ENCODE data around the gene IGFBP4. TPM values are rescaled to one million over a fixed set of nuclear protein-coding genes. Genes with fewer than 3 reads are reported as not detected.
"Not testable (repeated sequence)": the region's sequence is repeated elsewhere in the genome, so short reads cannot be mapped to it uniquely, and the experiment has no call there.

IGFBP4 gene
- total and polyA plus RNA-seq, 10 of the 15 experiments (the other 5 are each of a cell fraction or from before 2014, with no cell fraction given), result 2.4 to 22.3 (median 6.6) TPM

GRCh38 chr17:40412880-40413279 lies 30.4 kb upstream of the IGFBP4 start:
- peaks cover 30% of the 10 kb centered on the region for H3K79me2 ChIP-seq (ENCODE audit: control insufficient read depth, insufficient read depth, low read length)
- CTCF ChIA-PET, result interaction anchor here (0.9 to 5.5 kb wide), 17 partner anchors 10 to 300 kb away, joined by 3 to 30 read pairs (median 4); partner anchors contain the start of gene RARA
- POLR2A ChIA-PET, result interaction anchor here (0.8 kb wide), 1 partner anchor 12 kb away, joined by 4 read pairs; no protein-coding TSS in a partner anchor
- BruUV-seq (replicated peaks), result no TSS peak
- no peaks in the 10 kb centered on the region for H3K9me3 ChIP-seq (replicated peaks; ENCODE audit: control insufficient read depth, insufficient read depth, low read length)
- DNase-seq (ENCODE audit: low read depth, low spot score) (no peak), FAIRE-seq (no peak), ATAC-seq (no peak)
- no peak overlapping the region for H2AFZ ChIP-seq (ENCODE audit: control insufficient read depth, low read depth, low read length)
- in situ Hi-C loops (cut with MboI), result no loop called here
- no peak overlapping the region for H3K4me3 ChIP-seq
- H3K27ac ChIP-seq (ENCODE audit: control insufficient read depth, insufficient read depth), result no peak overlapping the region
- no peak overlapping the region for H3K4me2 ChIP-seq (ENCODE audit: control insufficient read depth, insufficient read depth)
- no peaks in the 10 kb centered on the region for H4K20me1 ChIP-seq (ENCODE audit: control insufficient read depth, insufficient read depth)
- RAD21 ChIA-PET (ENCODE audit: unreplicated experiment), result interaction anchor here (1.1 to 1.3 kb wide), 2 partner anchors 31 to 52 kb away, joined by 3 to 5 read pairs; no protein-coding TSS in a partner anchor
- SMC1A ChIA-PET (ENCODE audit: uncharacterized antibody, unreplicated experiment), result interaction anchor here (1.0 to 10.1 kb wide), 8 partner anchors 10 to 126 kb away, joined by 3 to 106 read pairs (median 8); no protein-coding TSS in a partner anchor
- intact Hi-C loops (cut with micrococcal nuclease; ENCODE audit: unreplicated experiment), result loop anchor here (10.0 kb wide), 1 partner anchor 98 kb away; no protein-coding TSS in a partner anchor
- peaks cover 3 to 19% of the 10 kb centered on the region in 2 experiments for H3K36me3 ChIP-seq (ENCODE audit: control insufficient read depth in 2 of 2, insufficient read depth in 2 of 2, low read length in 1 of 2)
- TF ChIP-seq, protein P1, sequence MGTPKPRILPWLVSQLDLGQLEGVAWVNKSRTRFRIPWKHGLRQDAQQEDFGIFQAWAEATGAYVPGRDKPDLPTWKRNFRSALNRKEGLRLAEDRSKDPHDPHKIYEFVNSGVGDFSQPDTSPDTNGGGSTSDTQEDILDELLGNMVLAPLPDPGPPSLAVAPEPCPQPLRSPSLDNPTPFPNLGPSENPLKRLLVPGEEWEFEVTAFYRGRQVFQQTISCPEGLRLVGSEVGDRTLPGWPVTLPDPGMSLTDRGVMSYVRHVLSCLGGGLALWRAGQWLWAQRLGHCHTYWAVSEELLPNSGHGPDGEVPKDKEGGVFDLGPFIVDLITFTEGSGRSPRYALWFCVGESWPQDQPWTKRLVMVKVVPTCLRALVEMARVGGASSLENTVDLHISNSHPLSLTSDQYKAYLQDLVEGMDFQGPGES (IDR thresholded peaks at IDR 0.05), result no peak
- TF ChIP-seq MXI1 (IDR thresholded peaks at IDR 0.05; ENCODE audit: low read depth, low read length), result no peak
- no peak for TF ChIP-seq HCFC1 (IDR thresholded peaks at IDR 0.05; ENCODE audit: low read length)
- no peaks in the 10 kb centered on the region; the same call in 1 of the 2 replicates for H3K4me1 ChIP-seq (ENCODE audit: control insufficient read depth, insufficient read depth, low read length)
- no peak overlapping the region for H3K9ac ChIP-seq (ENCODE audit: control insufficient read depth, insufficient read depth, low read length)
- no peaks in the 10 kb centered on the region for H3K27me3 ChIP-seq (replicated peaks in 1 of 2; ENCODE audit: control insufficient read depth in 2 of 2, insufficient read depth in 2 of 2, low read length in 1 of 2)

GRCh38 chr17:40414312-40414711 lies 28.9 kb upstream of the IGFBP4 start:
- ChIA-PET CTCF (interaction anchor here (0.5 to 5.5 kb wide), 19 partner anchors 11 to 632 kb away, joined by 3 to 86 read pairs (median 5); partner anchors contain the start of gene RARA), SMC1A (ENCODE audit: uncharacterized antibody, unreplicated experiment) (interaction anchor here (3.4 to 10.1 kb wide), 4 partner anchors 9 to 119 kb away, joined by 12 to 106 read pairs (median 36); no protein-coding TSS in a partner anchor), RAD21 (ENCODE audit: unreplicated experiment) (interaction anchor here (1.0 to 4.8 kb wide), 4 partner anchors 34 to 119 kb away, joined by 3 to 88 read pairs (median 4); no protein-coding TSS in a partner anchor), POLR2A (interaction anchor here (0.6 to 1.1 kb wide), 2 partner anchors 14 to 132 kb away, joined by 3 to 4 read pairs; no protein-coding TSS in a partner anchor)
- ATAC-seq; H3K27me3 ChIP-seq (replicated peaks in 1 of 2; ENCODE audit: control insufficient read depth in 2 of 2, insufficient read depth in 2 of 2, low read length in 1 of 2); H4K20me1 ChIP-seq (ENCODE audit: control insufficient read depth, insufficient read depth); DNase-seq (ENCODE audit: low read depth, low spot score); H3K27ac ChIP-seq (ENCODE audit: control insufficient read depth, insufficient read depth); FAIRE-seq; H3K4me2 ChIP-seq (ENCODE audit: control insufficient read depth, insufficient read depth); H3K9ac ChIP-seq (ENCODE audit: control insufficient read depth, insufficient read depth, low read length); BruUV-seq (replicated peaks); H3K4me3 ChIP-seq; H3K9me3 ChIP-seq (replicated peaks; ENCODE audit: control insufficient read depth, insufficient read depth, low read length); in situ Hi-C loops (cut with MboI); H3K4me1 ChIP-seq (ENCODE audit: control insufficient read depth, insufficient read depth, low read length); H2AFZ ChIP-seq (ENCODE audit: control insufficient read depth, low read depth, low read length): not testable (repeated sequence)
- H3K36me3 ChIP-seq (ENCODE audit: control insufficient read depth in 2 of 2, insufficient read depth in 2 of 2, low read length in 1 of 2), result peaks cover 3 to 19% of the 10 kb centered on the region in 2 experiments
- WGBS (ENCODE audit: insufficient coverage, insufficient replicate concordance, low lambda C conversion rate, missing lambda C conversion rate), result 100% methylated on average over 4 of the region's 4 CpGs
- intact Hi-C loops (cut with micrococcal nuclease; ENCODE audit: unreplicated experiment), result loop anchor here (10.0 kb wide), 1 partner anchor 100 kb away; no protein-coding TSS in a partner anchor
- H3K79me2 ChIP-seq (ENCODE audit: control insufficient read depth, insufficient read depth, low read length), result peaks cover 30% of the 10 kb centered on the region
